HG03432 (cell line): ENCODE data around the gene ZFY.

ENCODE experiments used
- ATAC-seq: cut with Tn5 transposase; IDR thresholded peaks from one replicate; pipeline ENCODE4 v1.9.1; 2021; ENCODE audit warnings: mild to moderate bottlenecking, moderate library complexity; ENCODE audit not compliant: unreplicated experiment

ZFY gene

GRCh38 chrY:2934861-2935715, at the start of gene ZFY:
ZFY (plus strand) TSS chrY:2935381; CDS start chrY:2953937, 18,556 bp downstream.
- peak; percentile 33 for ATAC-seq

- ATAC-seq: no peak
Measured at GRCh38 chrY:2885880-2886279, 49.3 kb upstream of the ZFY start.

GRCh38 chrY:2887386-2887785, 47.8 kb upstream of the ZFY start:
- ATAC-seq: peak; percentile 28

- peak; percentile 91 for ATAC-seq
Measured at GRCh38 chrY:2887955-2888354, 47.2 kb upstream of the ZFY start.

GRCh38 chrY:2893471-2893870, 41.7 kb upstream of the ZFY start:
- ATAC-seq: no peak

- ATAC-seq: peak; percentile 77
Measured at GRCh38 chrY:2896050-2896449, 39.1 kb upstream of the ZFY start.

- ATAC-seq: no peak
Measured at GRCh38 chrY:2907356-2907755, 27.8 kb upstream of the ZFY start.

GRCh38 chrY:2913066-2913815, 21.9 kb upstream of the ZFY start:
- ATAC-seq: peak; percentile 72

GRCh38 chrY:2934078-2934477, 1.1 kb upstream of the ZFY start:
- no peak for ATAC-seq

- ATAC-seq: peak; percentile 78
Measured at GRCh38 chrY:2935716-2936435, 695 bp downstream of the ZFY start.

- no peak for ATAC-seq
Measured at GRCh38 chrY:2936436-2936750, 1.2 kb downstream of the ZFY start.

- ATAC-seq: no peak
Measured at GRCh38 chrY:2937149-2937548, 2.0 kb downstream of the ZFY start.

- ATAC-seq: peak; percentile 84
Measured at GRCh38 chrY:2949590-2950252, 14.5 kb downstream of the ZFY start.

GRCh38 chrY:2950655-2951054, 15.5 kb downstream of the ZFY start:
- peak; percentile 43 for ATAC-seq

- ATAC-seq: no peak
Measured at GRCh38 chrY:2952912-2953311, 17.7 kb downstream of the ZFY start.

GRCh38 chrY:2954735-2955134, 19.6 kb downstream of the ZFY start:
- no peak for ATAC-seq

GRCh38 chrY:2955561-2955960, 20.4 kb downstream of the ZFY start:
- ATAC-seq: no peak

- no peak for ATAC-seq
Measured at GRCh38 chrY:2962061-2962460, 26.9 kb downstream of the ZFY start.

- no peak for ATAC-seq
Measured at GRCh38 chrY:2964814-2965213, 29.6 kb downstream of the ZFY start.

- ATAC-seq: no peak
Measured at GRCh38 chrY:2965629-2966028, 30.4 kb downstream of the ZFY start.

GRCh38 chrY:2969561-2969960, 34.4 kb downstream of the ZFY start:
- no peak for ATAC-seq
